ENCODE measurements around the gene TEPSIN. TPM values are rescaled to one million over a fixed set of nuclear protein-coding genes. Genes with fewer than 3 reads are reported as not detected.

TEPSIN gene
- total RNA-seq (10 to 100 TPM; 10.9 to 22.1 (median 11.8) TPM), polyA plus RNA-seq (10 to 100 TPM; 11.2 to 14.3 (median 13.6) TPM)
- long read RNA-seq, donor 1, partial matches to known transcripts, result 1 of 3 reads
- long read RNA-seq, donor 1, other reads (novel, unspliced or antisense), result 1 of 3 reads
- long read RNA-seq, donor 2, partial matches to known transcripts, result 3 of 15 reads
- long read RNA-seq, donor 2, other reads (novel, unspliced or antisense), result 11 of 15 reads

- peak; percentile 95 to 96 (median 96) for ATAC-seq
- intact Hi-C loops (cut with DNase I), result no loop called here
- peaks cover 20% of the 10 kb centered on the region for H3K4me1 ChIP-seq
Measured at GRCh38 chr17:81238815-81239713, at the start of gene TEPSIN, which contains the start of gene NDUFAF8. TSS of gene TEPSIN (minus strand) at chr17:81239055. CDS start at chr17:81239033, 22 bp downstream. TSS of gene NDUFAF8 (plus strand) at chr17:81239318. CDS start at chr17:81239364, 46 bp downstream.

DNA sequence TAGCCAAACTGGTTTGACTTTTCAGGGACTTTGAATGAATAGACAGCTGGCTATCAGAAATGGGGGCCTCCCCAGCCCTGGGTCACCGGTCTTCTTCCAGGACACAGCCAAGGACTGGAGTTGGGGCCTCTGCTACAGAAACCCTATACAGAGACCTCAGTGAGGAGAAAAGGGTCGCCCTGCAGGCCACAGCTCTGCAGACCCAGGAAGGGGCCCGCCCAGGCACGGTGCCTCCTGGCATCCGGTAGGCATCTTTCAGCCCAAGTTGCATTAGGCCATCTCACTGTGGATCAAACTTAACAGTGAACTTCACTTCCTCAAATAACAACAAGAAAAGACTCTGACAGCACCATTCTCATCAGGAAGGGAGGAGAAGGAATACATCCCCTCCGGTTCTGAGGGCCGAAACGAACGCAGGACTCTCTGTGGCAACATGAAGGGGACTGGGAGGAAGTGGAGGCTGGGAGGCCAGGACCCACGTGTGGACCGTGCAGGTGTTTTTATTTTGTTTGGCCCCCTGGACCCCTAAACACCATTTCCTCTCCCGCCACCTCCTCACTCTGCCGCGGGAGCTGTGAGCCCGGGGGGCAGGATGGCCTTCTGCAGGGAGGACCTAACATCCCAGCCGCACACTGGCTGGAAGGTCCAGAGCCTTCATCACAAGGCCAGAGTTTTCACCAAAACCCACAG lies 49.0 kb upstream of the TEPSIN start:
- H3K4me1 ChIP-seq, result peaks cover 13% of the 10 kb centered on the region
- DNase-seq (no peak), ATAC-seq (no peak)
- intact Hi-C loops (cut with DNase I), result no loop called here
- H3K4me3 ChIP-seq, result no peak overlapping the region
- H3K9me3 ChIP-seq, result no peaks in the 10 kb centered on the region
- no peaks in the 10 kb centered on the region for H3K27me3 ChIP-seq (ENCODE audit: insufficient read depth in 3 of 3, low read length in 2 of 3)
- peaks cover 0 to 21% of the 10 kb centered on the region in 2 donors for H3K36me3 ChIP-seq (ENCODE audit: insufficient read depth in 1 of 2, low read depth in 1 of 2)
- TF ChIP-seq CTCF (IDR thresholded peaks at IDR 0.05), result no peak
- WGBS, 3 donors, result 79 to 84% (median 80%) methylated on average over 16 of the region's 16 CpGs
- no peak overlapping the region for H3K27ac ChIP-seq

More at GRCh38 chr17:81238815-81239713, at the start of gene TEPSIN, which contains the start of gene NDUFAF8:
- Histone ChIP-seq H3K36me3 (ENCODE audit: insufficient read depth in 1 of 2, low read depth in 1 of 2) (peaks cover 0 to 28% of the 10 kb centered on the region in 2 donors), H3K27ac (peak within 1 kb of the TSS; percentile 96), H3K27me3 (ENCODE audit: insufficient read depth in 3 of 3, low read length in 2 of 3) (no peaks in the 10 kb centered on the region), H3K9me3 (no peaks in the 10 kb centered on the region), H3K4me3 (peak within 1 kb of the TSS; percentile 91)
- WGBS, 3 donors, result 0 to 1% (median 1%) methylated on average over 68 to 100 of the region's 100 CpGs
- TF ChIP-seq CTCF (IDR thresholded peaks at IDR 0.05), result no peak
- DNase-seq, result peak; percentile 97 to 98

- no peaks in the 10 kb centered on the region for H3K27me3 ChIP-seq (ENCODE audit: insufficient read depth in 3 of 3, low read length in 2 of 3)
- peaks cover 8% of the 10 kb centered on the region for H3K4me1 ChIP-seq
- ATAC-seq (no peak), DNase-seq (no peak)
- no peak overlapping the region for H3K4me3 ChIP-seq
- H3K36me3 ChIP-seq (ENCODE audit: insufficient read depth in 1 of 2, low read depth in 1 of 2), result peaks cover 0 to 22% of the 10 kb centered on the region in 2 donors
- 65 to 79% (median 72%) methylated on average over 21 of the region's 21 CpGs for WGBS, 3 donors
- intact Hi-C loops (cut with DNase I), result no loop called here
- no peak for TF ChIP-seq CTCF (IDR thresholded peaks at IDR 0.05)
- no peaks in the 10 kb centered on the region for H3K9me3 ChIP-seq
- no peak overlapping the region for H3K27ac ChIP-seq
Measured at GRCh38 chr17:81287152-81287551, 48.3 kb upstream of the TEPSIN start.

DNA sequence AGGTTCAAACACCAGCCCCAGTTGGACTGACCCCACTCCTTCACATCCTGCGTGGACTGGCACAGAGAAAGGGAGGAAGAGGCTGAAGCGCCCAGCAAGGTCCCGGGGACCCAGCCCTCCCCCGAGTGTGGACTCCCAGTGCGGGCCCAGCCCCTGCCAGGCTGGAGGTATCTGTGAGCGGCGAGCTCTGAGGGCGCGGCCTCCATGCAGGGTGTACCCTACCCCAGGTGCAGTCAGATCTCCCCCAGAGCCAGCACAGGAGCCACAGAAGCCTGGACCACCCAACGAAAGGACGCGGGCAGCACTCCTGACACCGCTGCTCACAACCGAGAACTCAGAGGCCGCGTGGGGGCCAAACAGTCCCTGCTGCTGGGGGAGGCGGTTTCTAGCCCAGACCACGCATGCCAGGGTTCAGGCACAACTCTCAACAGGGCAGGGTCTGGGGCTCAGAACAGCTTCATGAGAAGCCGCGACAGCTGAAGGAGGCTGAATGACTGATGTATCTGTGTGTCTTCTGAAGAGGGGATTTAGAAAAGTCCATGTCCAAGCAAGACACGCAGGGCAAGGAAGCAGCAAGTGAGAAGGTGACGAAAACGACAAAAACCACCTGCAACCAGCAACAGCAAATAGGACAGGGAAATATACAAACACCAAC lies 47.8 kb upstream of the TEPSIN start:
- intact Hi-C loops (cut with DNase I), result no loop called here
- TF ChIP-seq CTCF (IDR thresholded peaks at IDR 0.05), result no peak
- Histone ChIP-seq H3K4me3 (no peak overlapping the region), H3K27ac (peak overlapping the region; percentile 74), H3K27me3 (ENCODE audit: insufficient read depth in 3 of 3, low read length in 2 of 3) (no peaks in the 10 kb centered on the region), H3K4me1 (peaks cover 2% of the 10 kb centered on the region), H3K36me3 (ENCODE audit: insufficient read depth in 1 of 2, low read depth in 1 of 2) (peaks cover 0 to 27% of the 10 kb centered on the region in 2 donors), H3K9me3 (no peaks in the 10 kb centered on the region)
- 82 to 86% (median 85%) methylated on average over 21 to 23 of the region's 23 CpGs for WGBS, 3 donors
- DNase-seq, result no peak
- no peak for ATAC-seq

Data from psoas muscle (tissue), 8 donors.